ENCODE data around the gene NOTCH1.

Gene NOTCH1

GRCh38 chr9:136453326-136453725, 92.5 kb downstream of the NOTCH1 start:
- no peak for TF ChIP-seq CTCF (conservative IDR thresholded peaks at IDR 0.05; ENCODE audit: low read depth)
- CTCF ChIA-PET = no interaction called here
- POLR2A ChIA-PET (ENCODE audit: low non-redundant PET) = no interaction called here

GRCh38 chr9:136451221-136451877, 94.5 kb downstream of the NOTCH1 start:
- TF ChIP-seq CTCF (conservative IDR thresholded peaks at IDR 0.05; ENCODE audit: low read depth) = no peak
- CTCF ChIA-PET = interaction anchor here (1.0 kb wide), 1 partner anchor 220 kb away, joined by 9 read pairs; no protein-coding TSS in a partner anchor

More at GRCh38 chr9:136453326-136453725, 92.5 kb downstream of the NOTCH1 start:
- no peak for DNase-seq (ENCODE audit: low spot score)
- H3K27ac ChIP-seq = peak overlapping the region; percentile 24

GRCh38 chr9:136448655-136449054, 97.2 kb downstream of the NOTCH1 start:
- ChIA-PET CTCF (no interaction called here), POLR2A (ENCODE audit: low non-redundant PET) (no interaction called here)
- no peak overlapping the region for H3K27ac ChIP-seq
- no peak for DNase-seq (ENCODE audit: low spot score)
- TF ChIP-seq CTCF (conservative IDR thresholded peaks at IDR 0.05; ENCODE audit: low read depth) = no peak

More at GRCh38 chr9:136451221-136451877, 94.5 kb downstream of the NOTCH1 start:
- H3K27ac ChIP-seq = no peak overlapping the region
- DNase-seq (ENCODE audit: low spot score) = no peak
- POLR2A ChIA-PET (ENCODE audit: low non-redundant PET) = no interaction called here

- ChIA-PET POLR2A (ENCODE audit: low non-redundant PET) (no interaction called here), CTCF (interaction anchor here (1.1 kb wide), 1 partner anchor 47 kb away, joined by 4 read pairs; no protein-coding TSS in a partner anchor)
- H3K27ac ChIP-seq = 0 out of 2 replicates have a peak overlapping the region, but pooled peaks have one; percentile 1
- DNase-seq (ENCODE audit: low spot score) = no peak
- TF ChIP-seq CTCF (conservative IDR thresholded peaks at IDR 0.05; ENCODE audit: low read depth) = no peak
These were observed 98.6 kb downstream of the NOTCH1 start for GRCh38 chr9:136447173-136447778.

GRCh38 chr9:136445799-136446198, 100.0 kb downstream of the NOTCH1 start:
- CTCF ChIA-PET = interaction anchor here (0.6 to 1.0 kb wide), 3 partner anchors 15 to 226 kb away, joined by 3 to 7 read pairs (median 3); no protein-coding TSS in a partner anchor
- TF ChIP-seq CTCF (conservative IDR thresholded peaks at IDR 0.05; ENCODE audit: low read depth) = no peak
- POLR2A ChIA-PET (ENCODE audit: low non-redundant PET) = interaction anchor here (0.6 kb wide), 1 partner anchor 12 kb away, joined by 5 read pairs; no protein-coding TSS in a partner anchor
- no peak for DNase-seq (ENCODE audit: low spot score)
- H3K27ac ChIP-seq = peak overlapping the region; percentile 29
